Naive thymus-derived CD8-positive, alpha-beta T cell (primary cell): ENCODE results near the gene ABTB1. TPM values are rescaled to one million over a fixed set of nuclear protein-coding genes. Genes with fewer than 3 reads are reported as not detected.

ENCODE experiments used
- ATAC-seq, 2 donors: fragments of 150-1000 bp; cut with Tn5 transposase in 1 of 2; sonication (Bioruptor Pico), chemical (Tn5 transposase) in 1 of 2; 1 replicate in 1 of 2; 2 replicates in 1 of 2; pipeline ENCODE4 v1.10.0; 2021; ENCODE audit warnings: mild to moderate bottlenecking in 2 of 2, moderate library complexity in 2 of 2
- POLR2A ChIA-PET: fragments of 350-600 bp; sonication (Branson Sonifier 250); formaldehyde crosslinking; loops from one replicate; lab custom pipeline; 2021; ENCODE audit warnings: antibody characterized with exemption; lab: Charles Lee
- DNase-seq, 10 donors: peaks; one replicate each; pipeline versions ENCODE4 v3.0.0 to v3.0.0-alpha.2; 2020 to 2022
- H3K27ac Mint-ChIP-seq, 10 donors: one replicate each; pipeline ENCODE4 v1.8.0; 2020 to 2022; ENCODE audit warnings: mild to moderate bottlenecking in 10 of 10, mixed read lengths in 10 of 10, moderate library complexity in 4 of 10, inconsistent platforms in 1 of 10
- H3K27me3 Mint-ChIP-seq, 5 donors: one replicate each; pipeline ENCODE4 v1.8.0; 2021 to 2022; ENCODE audit warnings: mixed read lengths in 5 of 5
- H3K36me3 Mint-ChIP-seq, 3 donors: one replicate each; pipeline ENCODE4 v1.8.0; 2020 to 2022; ENCODE audit warnings: mixed read lengths in 3 of 3, mild to moderate bottlenecking in 2 of 3, inconsistent platforms in 1 of 3
- H3K4me1 Mint-ChIP-seq, 4 donors: one replicate each; pipeline ENCODE4 v1.8.0; 2021 to 2022; ENCODE audit warnings: mixed read lengths in 4 of 4
- H3K4me3 Mint-ChIP-seq, 10 donors: one replicate each; pipeline ENCODE4 v1.8.0; 2020 to 2022; ENCODE audit warnings: mild to moderate bottlenecking in 10 of 10, mixed read lengths in 10 of 10, moderate library complexity in 6 of 10, inconsistent platforms in 1 of 10
- H3K9me3 Mint-ChIP-seq, 9 donors: one replicate each; pipeline ENCODE4 v1.8.0; 2020 to 2022; ENCODE audit warnings: mixed read lengths in 9 of 9, mild to moderate bottlenecking in 3 of 9, inconsistent platforms in 1 of 9, moderate library complexity in 1 of 9
- polyA plus RNA-seq, 3 donors: library from polyadenylated mRNA; unstranded; fragments of 300-500 nt; fragmentation: Illumina TruSeq; gene quantifications; one replicate each; pipeline ENCODE4 v1.2.3, GENCODE V29; 2021
- total RNA-seq, 8 experiments: library from RNA in 2 of 8; stranded (reverse) in 2 of 8; gene quantifications; one replicate each; pipeline ENCODE4 v1.2.3 and lab custom pipeline; 2021 to 2026

ABTB1 gene
- total RNA-seq (100 to 1,000 TPM; 183 to 187 TPM), polyA plus RNA-seq (10 to 100 TPM; 58.6 to 71.9 (median 60.9) TPM), total RNA-seq (lab: John Stamatoyannopoulos, UW) (9.8 to 132 (median 73.0) reads per million in 6 experiments)

DNA sequence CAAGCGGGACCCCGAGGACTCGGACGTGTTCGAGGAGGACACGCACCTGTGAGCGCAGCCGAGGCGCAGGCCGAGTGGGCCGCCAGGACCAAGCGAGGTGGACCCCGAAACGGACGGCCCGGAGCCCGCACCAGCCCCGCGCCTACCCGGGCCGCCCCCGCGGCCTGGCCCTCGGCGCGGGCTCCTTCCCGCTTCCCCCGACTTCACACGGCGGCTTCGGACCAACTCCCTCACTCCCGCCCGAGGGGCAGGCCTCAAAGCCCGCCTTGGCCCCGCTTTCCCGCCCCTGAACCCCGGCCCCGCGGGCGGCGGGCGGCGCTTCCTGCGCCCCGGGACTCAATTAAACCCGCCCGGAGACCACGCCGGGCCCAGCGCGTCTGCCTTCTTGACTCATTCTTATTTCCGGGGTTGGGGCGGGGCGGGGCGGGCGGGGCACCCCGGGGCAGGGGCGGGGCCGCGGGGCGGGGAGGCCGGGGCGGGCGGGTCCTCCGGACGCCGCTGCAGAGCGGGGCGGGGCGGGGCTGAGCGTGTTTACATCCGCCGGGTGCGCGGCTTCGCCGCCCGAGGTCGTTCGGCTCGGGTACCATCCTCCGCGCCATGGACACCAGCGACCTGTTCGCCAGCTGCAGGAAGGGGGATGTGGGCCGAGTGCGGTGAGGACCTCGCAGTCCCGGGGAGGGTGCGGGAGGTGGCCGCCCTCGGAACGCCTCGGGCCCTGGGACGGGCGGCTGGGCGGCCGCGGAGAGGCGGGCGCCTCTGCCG, at the start of gene ABTB1:
Gene ABTB1, plus strand, starts transcription at position 524 of the 762 bp plus-strand sequence. Its CDS starts 74 bp downstream, at position 598.
- peaks cover 0 to 10% (median 0%) of the 10 kb centered on the region in 3 donors for H3K36me3 Mint-ChIP-seq
- H3K9me3 Mint-ChIP-seq, result no peaks in the 10 kb centered on the region
- peak within 1 kb of the TSS; percentile 94 to 99 (median 98) for H3K27ac Mint-ChIP-seq
- H3K4me1 Mint-ChIP-seq, result peaks cover 26 to 52% (median 35%) of the 10 kb centered on the region in 4 donors
- DNase-seq (peak; percentile 76 to 92 (median 85)), ATAC-seq (peak; percentile 80 to 83)
- POLR2A ChIA-PET, result interaction anchor here (0.8 to 3.0 kb wide), 12 partner anchors 9 to 1448 kb away, joined by 3 to 21 read pairs (median 4); partner anchors contain the start of genes MCM2, RUVBL1 and TPRA1
- no peaks in the 10 kb centered on the region for H3K27me3 Mint-ChIP-seq
- peak within 1 kb of the TSS; percentile 84 to 98 (median 94) for H3K4me3 Mint-ChIP-seq

DNA sequence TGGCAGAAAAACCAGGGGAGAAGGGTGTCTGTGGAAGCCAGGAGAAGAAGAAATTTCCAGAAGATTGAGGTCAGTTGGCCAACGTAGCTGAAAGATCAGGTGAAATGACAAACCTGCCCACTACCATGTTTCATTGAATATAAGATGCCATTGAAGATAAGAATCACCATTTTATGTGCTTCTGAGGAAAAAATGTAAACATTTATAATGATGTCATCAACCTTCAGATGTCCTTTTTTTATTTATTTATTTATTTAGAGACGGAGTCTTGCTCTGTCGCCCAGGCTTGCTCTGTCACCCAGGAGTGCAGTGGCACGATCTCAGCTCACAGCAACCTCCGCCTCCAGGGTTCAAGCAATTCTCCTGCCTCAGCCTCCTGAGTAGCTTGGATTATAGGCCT, 48.7 kb upstream of the ABTB1 start:
- no peak overlapping the region for H3K27ac Mint-ChIP-seq
- H3K4me1 Mint-ChIP-seq, result peaks cover 4 to 23% (median 11%) of the 10 kb centered on the region in 4 donors
- DNase-seq, result no peak
- no peaks in the 10 kb centered on the region for H3K9me3 Mint-ChIP-seq
- no peak for ATAC-seq
- H3K4me3 Mint-ChIP-seq, result no peak overlapping the region
- peaks cover 0 to 23% (median 5%) of the 10 kb centered on the region in 3 donors for H3K36me3 Mint-ChIP-seq
- H3K27me3 Mint-ChIP-seq, result peaks cover 0 to 6% (median 0%) of the 10 kb centered on the region in 5 donors
- POLR2A ChIA-PET, result no interaction called here

DNA sequence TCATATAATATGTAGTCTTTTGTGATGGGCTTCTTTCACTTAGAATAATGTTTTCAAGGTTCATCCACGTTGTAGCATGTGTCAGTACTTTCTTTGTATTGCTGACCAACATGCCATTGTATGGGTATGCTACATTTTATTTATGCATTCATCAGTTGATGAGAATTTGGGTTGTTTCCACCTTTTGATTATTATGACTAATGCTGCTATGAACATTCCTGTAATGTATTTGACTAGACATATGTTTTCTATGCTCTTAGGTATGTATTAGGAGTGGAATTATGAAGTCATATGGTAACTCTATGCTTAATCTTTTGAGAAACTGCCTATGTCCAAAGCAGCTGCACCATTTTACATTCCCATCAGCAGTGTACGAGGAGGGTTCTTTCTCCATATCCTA, 46.9 kb upstream of the ABTB1 start:
- H3K9me3 Mint-ChIP-seq, result no peaks in the 10 kb centered on the region
- H3K36me3 Mint-ChIP-seq, result peaks cover 0 to 16% (median 6%) of the 10 kb centered on the region in 3 donors
- H3K4me1 Mint-ChIP-seq, result peaks cover 14 to 37% (median 26%) of the 10 kb centered on the region in 4 donors
- H3K4me3 Mint-ChIP-seq, result no peak overlapping the region
- ATAC-seq, result no peak
- H3K27ac Mint-ChIP-seq, result no peak overlapping the region
- peaks cover 6 to 17% (median 14%) of the 10 kb centered on the region in 5 donors for H3K27me3 Mint-ChIP-seq
- no peak for DNase-seq
- POLR2A ChIA-PET, result interaction anchor here (0.5 to 0.6 kb wide), 2 partner anchors 20 to 33 kb away, joined by 4 to 6 read pairs; no protein-coding TSS in a partner anchor

DNA sequence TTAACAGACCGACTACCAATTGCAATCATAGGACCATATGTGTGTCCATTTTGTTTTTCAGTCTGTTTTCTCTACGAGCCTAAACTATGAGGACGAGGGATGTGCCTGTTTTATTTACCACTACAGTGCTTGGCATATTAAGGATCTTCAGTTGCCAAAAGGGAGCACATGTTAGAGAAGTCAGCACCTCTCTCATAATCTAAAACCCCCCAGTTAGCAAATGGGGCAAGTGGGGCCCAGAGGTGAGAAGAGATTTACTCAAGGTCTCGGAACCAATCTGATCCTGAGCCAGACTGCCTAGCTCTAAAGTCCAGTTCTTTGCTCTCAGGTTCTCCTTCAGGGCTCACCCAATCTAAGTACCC, 44.3 kb upstream of the ABTB1 start:
- POLR2A ChIA-PET, result no interaction called here
- H3K27me3 Mint-ChIP-seq, result peaks cover 7 to 31% (median 27%) of the 10 kb centered on the region in 5 donors

DNA sequence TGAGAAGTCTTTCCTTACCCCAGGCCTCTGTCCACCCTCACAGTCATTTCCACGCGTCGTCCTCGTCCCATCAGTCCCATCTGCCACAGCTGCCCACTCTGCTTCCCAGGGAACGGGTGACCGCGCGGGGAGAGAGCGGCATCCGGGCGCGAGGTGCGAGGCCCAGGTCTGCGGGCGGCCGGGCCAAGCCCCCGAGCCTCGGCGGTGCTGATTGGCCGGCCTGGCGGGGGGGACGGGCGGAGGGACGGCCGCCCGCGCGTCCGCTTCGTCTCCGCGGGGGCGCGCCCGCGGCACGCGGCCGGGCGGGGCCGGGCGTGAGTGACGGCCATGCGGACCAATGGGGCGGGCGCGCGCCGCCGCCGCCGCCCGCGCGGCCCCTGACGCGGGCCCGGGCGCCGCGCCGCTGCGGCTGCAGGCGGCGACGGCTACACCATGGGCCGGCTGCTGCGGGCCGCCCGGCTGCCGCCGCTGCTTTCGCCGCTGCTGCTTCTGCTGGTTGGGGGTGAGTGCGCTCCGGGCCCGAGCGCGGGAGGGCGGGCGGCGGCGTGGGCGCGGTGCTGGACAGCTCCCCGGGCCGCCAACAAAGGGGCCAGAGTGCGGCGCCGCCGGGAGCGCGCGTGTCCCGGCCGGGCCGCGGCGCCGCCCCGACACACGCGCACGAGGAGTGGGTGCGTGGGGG, 43.8 kb upstream of the ABTB1 start, which contains the start of gene PODXL2:
Gene PODXL2, plus strand, starts transcription at position 398 of the 679 bp plus-strand sequence. Its CDS starts 35 bp downstream, at position 433.
- no peaks in the 10 kb centered on the region for H3K9me3 Mint-ChIP-seq

More for the DNA sequence above, 44.3 kb upstream of the ABTB1 start:
- peak overlapping the region in 6 of 10 donors; percentile 20 to 75 (median 58) for H3K27ac Mint-ChIP-seq
- H3K4me1 Mint-ChIP-seq, result peaks cover 17 to 43% (median 32%) of the 10 kb centered on the region in 4 donors
- no peaks in the 10 kb centered on the region for H3K9me3 Mint-ChIP-seq
- peaks cover 0 to 2% (median 2%) of the 10 kb centered on the region in 3 donors for H3K36me3 Mint-ChIP-seq
- H3K4me3 Mint-ChIP-seq, result peak overlapping the region; percentile 74 to 93 (median 88)
- ATAC-seq (no peak), DNase-seq (peak in 1 of 10 donors; percentile 1)

DNA sequence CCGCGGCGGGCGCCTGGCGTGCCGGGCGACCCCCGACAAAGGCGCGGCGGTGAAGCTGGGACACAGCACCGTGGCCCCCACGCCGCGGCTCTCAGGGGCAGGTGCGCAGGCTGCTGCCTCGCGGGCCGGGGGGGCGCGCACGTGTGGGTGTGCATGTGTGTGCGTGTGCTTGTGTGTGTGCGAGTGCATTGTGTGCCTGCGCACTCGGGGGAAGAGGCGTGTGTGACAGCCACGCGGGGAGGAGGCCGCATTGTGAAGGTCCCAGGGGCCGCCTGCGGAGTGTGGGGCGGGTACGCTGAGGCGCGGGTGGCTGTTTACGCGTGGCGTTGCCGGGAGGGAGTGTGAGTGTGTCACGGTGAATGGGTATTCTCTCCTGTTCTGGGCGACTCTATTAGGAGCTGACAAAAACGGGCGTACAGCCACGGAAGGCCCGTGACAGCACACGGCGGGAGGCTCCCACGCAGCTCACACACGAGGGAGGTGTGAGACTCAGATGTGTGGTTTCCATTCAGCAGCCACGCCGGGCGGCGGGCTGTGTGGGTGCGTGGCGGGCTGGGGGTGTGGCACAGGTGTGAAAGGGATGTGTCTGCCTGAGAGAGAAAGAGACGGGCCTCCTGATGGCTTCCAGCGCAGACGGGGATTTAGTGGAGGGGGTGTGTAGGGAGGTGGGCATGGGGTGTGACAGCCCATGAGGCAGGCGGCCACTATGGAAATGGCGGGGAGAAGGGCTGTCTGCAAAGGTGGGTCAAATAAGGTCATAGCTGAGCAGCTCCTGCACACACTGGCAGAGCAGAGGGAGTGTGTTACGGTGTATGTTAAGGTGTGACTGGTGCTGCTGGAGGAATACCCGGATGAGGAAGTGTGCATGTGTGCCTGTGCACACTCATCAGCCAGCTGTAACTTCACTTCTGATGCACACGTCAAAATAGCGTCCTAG, 43.0 kb upstream of the ABTB1 start:
- Mint-ChIP-seq H3K4me3 (peak overlapping the region; percentile 86 to 96 (median 88)), H3K36me3 (peaks cover 0 to 2% (median 2%) of the 10 kb centered on the region in 3 donors), H3K4me1 (peaks cover 19 to 43% (median 32%) of the 10 kb centered on the region in 4 donors), H3K27me3 (peaks cover 9 to 40% (median 33%) of the 10 kb centered on the region in 5 donors), H3K9me3 (no peaks in the 10 kb centered on the region), H3K27ac (peak overlapping the region; percentile 14 to 93 (median 78))
- peak; percentile 61 to 62 for ATAC-seq
- POLR2A ChIA-PET, result interaction anchor here (0.6 to 1.4 kb wide), 4 partner anchors 32 to 666 kb away, joined by 3 to 4 read pairs (median 4); no protein-coding TSS in a partner anchor
- peak in 9 of 10 donors; percentile 11 to 74 (median 37) for DNase-seq

More for the DNA sequence above, 43.8 kb upstream of the ABTB1 start, which contains the start of gene PODXL2:
- Mint-ChIP-seq H3K4me1 (peaks cover 19 to 43% (median 32%) of the 10 kb centered on the region in 4 donors), H3K27ac (peak within 1 kb of the TSS; percentile 63 to 93 (median 78)), H3K36me3 (peaks cover 0 to 2% (median 2%) of the 10 kb centered on the region in 3 donors), H3K4me3 (peak within 1 kb of the TSS; percentile 86 to 96 (median 90)), H3K27me3 (peaks cover 9 to 37% (median 32%) of the 10 kb centered on the region in 5 donors)
- peak; percentile 52 for ATAC-seq
- peak in 7 of 10 donors; percentile 4 to 38 (median 30) for DNase-seq
- POLR2A ChIA-PET, result interaction anchor here (1.4 kb wide), 2 partner anchors 31 to 42 kb away, joined by 3 to 4 read pairs; no protein-coding TSS in a partner anchor

DNA sequence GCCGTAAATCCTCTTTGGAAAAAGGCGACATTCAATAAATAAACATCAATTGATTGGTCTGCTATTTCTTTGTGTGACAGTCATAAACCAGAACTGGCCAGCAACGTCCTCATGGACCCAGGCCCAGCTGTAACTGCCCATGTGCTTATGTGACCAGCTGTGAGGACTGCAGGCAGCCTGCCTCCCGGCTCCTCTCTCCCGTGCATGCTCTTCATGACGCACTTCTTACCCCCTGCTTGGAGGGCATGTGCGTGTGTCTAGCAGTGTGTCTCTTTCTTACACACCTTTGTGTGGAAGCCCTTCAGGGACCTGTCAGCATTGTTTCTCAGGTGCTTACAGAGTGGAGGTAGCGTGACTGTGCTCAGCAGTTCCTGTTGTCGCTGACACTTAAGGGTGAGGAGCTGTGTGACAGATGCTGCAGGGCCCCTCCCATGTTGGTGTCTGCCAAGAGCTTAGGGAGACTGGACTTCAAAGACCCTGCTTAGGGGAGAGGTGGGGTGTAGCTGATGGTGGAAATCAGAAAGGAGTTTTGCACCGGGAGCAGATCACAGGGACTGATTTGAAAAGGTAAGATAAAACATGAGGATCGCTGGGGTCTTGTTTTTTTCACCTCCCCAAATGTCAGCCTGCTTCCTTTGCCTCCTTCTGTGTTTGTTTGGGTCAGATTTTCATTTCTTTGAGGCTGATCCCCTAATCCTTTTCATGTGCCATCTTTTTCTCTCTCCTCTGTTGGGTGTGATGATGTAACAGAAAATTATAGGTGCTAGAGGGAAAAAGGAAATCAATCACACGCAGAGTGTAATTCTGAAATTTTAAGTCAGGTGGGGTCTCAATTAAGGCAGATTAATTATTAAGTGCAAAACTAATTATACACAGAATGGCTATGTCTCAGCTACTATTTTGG, 41.7 kb upstream of the ABTB1 start:
- no peaks in the 10 kb centered on the region for H3K9me3 Mint-ChIP-seq
- peak overlapping the region in 8 of 10 donors; percentile 26 to 91 (median 86) for H3K4me3 Mint-ChIP-seq
- DNase-seq (no peak), ATAC-seq (no peak)
- peaks cover 0 to 4% (median 2%) of the 10 kb centered on the region in 3 donors for H3K36me3 Mint-ChIP-seq
- peaks cover 19 to 41% (median 31%) of the 10 kb centered on the region in 4 donors for H3K4me1 Mint-ChIP-seq
- POLR2A ChIA-PET, result no interaction called here
- H3K27me3 Mint-ChIP-seq, result peaks cover 14 to 53% (median 38%) of the 10 kb centered on the region in 5 donors
- peak overlapping the region in 2 of 10 donors; percentile 66 to 75 for H3K27ac Mint-ChIP-seq

DNA sequence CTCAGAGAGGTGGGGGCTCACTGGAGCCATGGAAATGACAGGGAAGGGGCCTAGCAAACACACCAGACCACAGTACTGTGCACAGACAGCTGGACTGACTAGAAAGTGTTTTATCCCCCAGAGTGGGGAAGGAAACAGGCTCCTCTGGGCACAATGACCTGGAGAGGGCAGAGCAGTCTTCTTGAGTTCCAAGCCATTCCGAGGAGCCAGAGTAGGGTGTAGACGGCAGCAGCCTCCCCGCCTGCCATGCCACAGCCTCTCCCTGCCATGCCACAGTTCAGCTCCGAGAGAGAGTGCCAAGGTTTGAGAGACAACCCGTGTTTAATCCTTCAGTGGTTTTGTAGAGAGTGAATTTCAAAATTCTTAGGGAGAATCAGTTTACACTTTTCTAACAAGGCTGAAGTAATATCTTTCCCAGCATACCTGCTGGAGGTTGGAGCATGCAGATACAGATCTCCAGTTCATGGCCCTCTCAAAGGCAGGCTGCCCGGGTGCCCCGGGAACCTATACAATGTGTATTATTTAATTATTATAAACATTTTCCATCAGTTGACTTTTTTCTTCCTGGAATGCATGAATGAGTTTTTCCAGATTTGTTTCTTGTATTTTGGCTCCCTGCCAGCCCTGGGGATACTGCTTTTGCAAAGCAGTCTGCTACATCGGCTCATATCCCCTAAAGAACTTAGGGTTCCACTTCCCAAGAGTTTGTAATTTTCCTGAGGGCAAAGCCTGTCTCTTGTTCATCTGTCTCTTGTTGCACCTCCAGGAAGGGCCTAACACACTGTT, 40.5 kb upstream of the ABTB1 start:
- H3K27ac Mint-ChIP-seq, result no peak overlapping the region

DNA sequence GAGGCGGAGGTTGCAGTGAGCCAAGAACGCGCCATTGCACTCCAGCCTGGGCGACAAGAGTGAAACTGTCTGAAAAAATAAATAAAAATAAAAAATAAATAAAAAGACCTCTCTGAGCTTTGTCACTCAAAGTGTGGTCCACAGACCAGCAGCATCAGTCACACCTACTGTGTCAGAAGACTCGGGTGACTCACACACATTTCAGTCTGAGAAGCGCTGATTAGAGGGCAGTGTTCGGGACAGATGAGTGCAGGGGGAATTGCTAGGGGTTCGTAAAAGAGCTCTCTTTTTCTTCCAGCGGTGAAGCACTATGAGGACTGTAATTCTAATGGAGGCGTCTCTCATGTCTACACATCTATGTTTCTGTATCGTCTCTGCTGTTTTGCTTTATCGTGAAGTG, 38.1 kb upstream of the ABTB1 start:
- peaks cover 0 to 4% (median 2%) of the 10 kb centered on the region in 3 donors for H3K36me3 Mint-ChIP-seq
- H3K27me3 Mint-ChIP-seq, result peaks cover 14 to 53% (median 33%) of the 10 kb centered on the region in 5 donors
- H3K4me3 Mint-ChIP-seq, result no peak overlapping the region
- peaks cover 16 to 30% (median 27%) of the 10 kb centered on the region in 4 donors for H3K4me1 Mint-ChIP-seq
- POLR2A ChIA-PET, result no interaction called here
- H3K9me3 Mint-ChIP-seq, result no peaks in the 10 kb centered on the region
- H3K27ac Mint-ChIP-seq, result no peak overlapping the region
- DNase-seq (no peak), ATAC-seq (no peak)

More for the DNA sequence above, 40.5 kb upstream of the ABTB1 start:
- Mint-ChIP-seq H3K4me3 (no peak overlapping the region), H3K4me1 (peaks cover 19 to 33% (median 29%) of the 10 kb centered on the region in 4 donors), H3K9me3 (no peaks in the 10 kb centered on the region), H3K27me3 (peaks cover 14 to 55% (median 38%) of the 10 kb centered on the region in 5 donors), H3K36me3 (peaks cover 0 to 4% (median 2%) of the 10 kb centered on the region in 3 donors)
- no peak for ATAC-seq
- POLR2A ChIA-PET, result no interaction called here
- no peak for DNase-seq

DNA sequence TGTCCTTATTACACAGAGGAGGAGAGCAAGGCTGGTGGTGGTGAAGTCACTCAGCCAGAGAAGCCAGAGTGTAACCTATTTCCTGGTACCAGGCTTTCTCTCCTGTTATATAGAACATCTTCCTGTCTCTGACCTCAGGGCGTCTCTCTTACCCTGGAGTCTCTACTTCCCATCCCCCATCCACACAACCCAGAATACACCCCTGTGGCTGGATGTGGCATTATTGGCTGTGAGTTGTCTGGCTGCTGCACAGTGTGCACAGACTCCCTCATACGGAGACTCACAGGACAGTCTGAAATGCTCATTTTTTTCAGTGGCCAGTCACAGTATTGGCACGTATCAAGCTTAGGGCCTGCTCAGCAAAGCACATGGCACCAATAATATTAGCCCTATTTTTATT, 35.2 kb upstream of the ABTB1 start:
- peak in 3 of 10 donors; percentile 5 to 32 (median 25) for DNase-seq
- Mint-ChIP-seq H3K4me1 (peaks cover 7 to 11% (median 10%) of the 10 kb centered on the region in 4 donors), H3K4me3 (no peak overlapping the region), H3K27ac (peak overlapping the region in 2 of 10 donors; percentile 11 to 43), H3K9me3 (no peaks in the 10 kb centered on the region), H3K27me3 (peaks cover 7 to 28% (median 14%) of the 10 kb centered on the region in 5 donors), H3K36me3 (peaks cover 0 to 2% (median 0%) of the 10 kb centered on the region in 3 donors)
- POLR2A ChIA-PET, result no interaction called here
- peak; percentile 63 to 81 for ATAC-seq
